HG03097 (cell line): Measurements from ENCODE around the gene OR8A1.
"Not testable (repeated sequence)": the region's sequence is repeated elsewhere in the genome, so short reads cannot be mapped to it uniquely, and the experiment has no call there.

Source experiments
- ATAC-seq: cut with Tn5 transposase; IDR thresholded peaks from one replicate; pipeline ENCODE4 v1.9.1; 2021; ENCODE audit not compliant: unreplicated experiment, low FRiP score

OR8A1 gene

GRCh38 chr11:124592627-124593026 is 22.8 kb downstream of the OR8A1 start:
- no peak for ATAC-seq

- no peak for ATAC-seq
These were observed 25.5 kb downstream of the OR8A1 start for GRCh38 chr11:124595302-124595701.

GRCh38 chr11:124597626-124598025 is 27.8 kb downstream of the OR8A1 start:
- ATAC-seq = no peak

GRCh38 chr11:124600621-124601320 is 31.0 kb downstream of the OR8A1 start:
- ATAC-seq = no peak

GRCh38 chr11:124602193-124602592 is 32.4 kb downstream of the OR8A1 start:
- no peak for ATAC-seq

- not testable (repeated sequence) for ATAC-seq
These were observed 32.9 kb downstream of the OR8A1 start for GRCh38 chr11:124602723-124603122.

- no peak for ATAC-seq
These were observed 35.9 kb downstream of the OR8A1 start for GRCh38 chr11:124605719-124606118.

- ATAC-seq = no peak
These were observed 38.4 kb downstream of the OR8A1 start for GRCh38 chr11:124608147-124608546.

GRCh38 chr11:124610295-124610694 is 40.5 kb downstream of the OR8A1 start:
- ATAC-seq = no peak

GRCh38 chr11:124611064-124611463 is 41.3 kb downstream of the OR8A1 start, which contains the start of gene PANX3:
Gene PANX3 (plus strand): TSS chr11:124611428. CDS start chr11:124611557, 129 bp downstream.
- no peak for ATAC-seq

- no peak for ATAC-seq
These were observed 42.2 kb downstream of the OR8A1 start for GRCh38 chr11:124612045-124612444.

GRCh38 chr11:124612567-124613246 is 42.9 kb downstream of the OR8A1 start:
- no peak for ATAC-seq

- ATAC-seq = no peak
These were observed 49.1 kb downstream of the OR8A1 start for GRCh38 chr11:124618863-124619262.
